ENCODE measurements around the gene APOF.

Gene APOF

DNA sequence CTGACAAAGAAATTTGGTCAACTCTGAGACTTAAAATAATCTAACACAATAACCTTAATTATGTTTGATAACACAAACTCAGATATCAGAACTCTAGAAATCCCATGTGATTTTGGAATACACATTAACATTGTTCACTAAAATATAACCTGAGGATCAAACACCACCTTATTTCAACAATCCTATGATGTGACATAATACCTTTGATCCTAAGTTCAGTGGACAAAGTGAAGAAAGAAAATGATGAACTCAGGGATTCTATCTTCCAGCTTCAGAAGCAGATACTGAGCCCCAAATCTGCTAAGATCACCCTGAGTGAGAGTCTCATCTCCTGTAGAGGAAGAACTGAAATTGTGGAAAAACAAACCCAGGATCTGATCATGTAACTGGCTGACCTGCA, 35.7 kb upstream of the APOF start:
- Histone ChIP-seq H3K4me3 (replicated peaks; ENCODE audit: low read depth, low read length) (no peak overlapping the region), H3K27me3 (replicated peaks; ENCODE audit: control insufficient read depth, insufficient read depth, low read length) (no peaks in the 10 kb centered on the region), H3K36me3 (ENCODE audit: control insufficient read depth, insufficient read depth, low read length) (no peaks in the 10 kb centered on the region)
- TF ChIP-seq CTCF (IDR thresholded peaks at IDR 0.05; ENCODE audit: insufficient read depth, low read length, poor library complexity, severe bottlenecking) = no peak
- no peak for DNase-seq (ENCODE audit: extremely low read depth, insufficient read length)

GRCh38 chr12:56392331-56392730, 29.7 kb upstream of the APOF start:
- H3K27me3 ChIP-seq (replicated peaks; ENCODE audit: control insufficient read depth, insufficient read depth, low read length) = no peaks in the 10 kb centered on the region
- no peak overlapping the region for H3K4me3 ChIP-seq (replicated peaks; ENCODE audit: low read depth, low read length)
- H3K36me3 ChIP-seq (ENCODE audit: control insufficient read depth, insufficient read depth, low read length) = no peaks in the 10 kb centered on the region
- TF ChIP-seq CTCF (IDR thresholded peaks at IDR 0.05; ENCODE audit: insufficient read depth, low read length, poor library complexity, severe bottlenecking) = no peak
- DNase-seq (ENCODE audit: extremely low read depth, insufficient read length) = no peak

DNA sequence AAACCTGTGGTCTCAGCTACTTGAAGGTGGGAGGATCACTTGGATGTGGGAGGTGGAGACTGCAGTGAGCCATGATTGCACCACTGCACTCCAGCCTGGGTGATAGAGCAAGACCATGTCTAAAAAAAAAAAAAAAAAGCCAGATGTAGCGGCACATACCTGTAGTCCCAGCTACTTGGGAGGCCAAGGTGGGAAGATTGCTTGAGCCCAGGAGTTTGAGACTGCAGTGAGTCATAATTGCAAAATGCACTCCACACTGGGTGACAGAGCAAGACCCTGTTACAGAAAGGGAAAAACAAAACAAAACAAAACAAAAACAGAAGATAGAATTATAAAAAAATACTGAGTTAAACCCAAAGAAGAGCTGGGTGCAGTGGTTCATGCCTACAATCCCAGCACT, 29.1 kb upstream of the APOF start:
- Histone ChIP-seq H3K4me3 (replicated peaks; ENCODE audit: low read depth, low read length) (no peak overlapping the region), H3K36me3 (ENCODE audit: control insufficient read depth, insufficient read depth, low read length) (no peaks in the 10 kb centered on the region), H3K27me3 (replicated peaks; ENCODE audit: control insufficient read depth, insufficient read depth, low read length) (no peaks in the 10 kb centered on the region)
- no peak for DNase-seq (ENCODE audit: extremely low read depth, insufficient read length)
- TF ChIP-seq CTCF (IDR thresholded peaks at IDR 0.05; ENCODE audit: insufficient read depth, low read length, poor library complexity, severe bottlenecking) = no peak

- DNase-seq (ENCODE audit: extremely low read depth, insufficient read length) = no peak
- no peak for TF ChIP-seq CTCF (IDR thresholded peaks at IDR 0.05; ENCODE audit: insufficient read depth, low read length, poor library complexity, severe bottlenecking)
- no peaks in the 10 kb centered on the region for H3K27me3 ChIP-seq (replicated peaks; ENCODE audit: control insufficient read depth, insufficient read depth, low read length)
These were observed 26.8 kb upstream of the APOF start for GRCh38 chr12:56389412-56389811.

GRCh38 chr12:56387152-56387736, 24.6 kb upstream of the APOF start:
- no peak for DNase-seq (ENCODE audit: extremely low read depth, insufficient read length)
- no peaks in the 10 kb centered on the region for H3K36me3 ChIP-seq (ENCODE audit: control insufficient read depth, insufficient read depth, low read length)
- no peaks in the 10 kb centered on the region for H3K27me3 ChIP-seq (replicated peaks; ENCODE audit: control insufficient read depth, insufficient read depth, low read length)
- H3K4me3 ChIP-seq (replicated peaks; ENCODE audit: low read depth, low read length) = no peak overlapping the region
- TF ChIP-seq CTCF (IDR thresholded peaks at IDR 0.05; ENCODE audit: insufficient read depth, low read length, poor library complexity, severe bottlenecking) = no peak

More at GRCh38 chr12:56389412-56389811, 26.8 kb upstream of the APOF start:
- Histone ChIP-seq H3K36me3 (ENCODE audit: control insufficient read depth, insufficient read depth, low read length) (no peaks in the 10 kb centered on the region), H3K4me3 (replicated peaks; ENCODE audit: low read depth, low read length) (no peak overlapping the region)

DNA sequence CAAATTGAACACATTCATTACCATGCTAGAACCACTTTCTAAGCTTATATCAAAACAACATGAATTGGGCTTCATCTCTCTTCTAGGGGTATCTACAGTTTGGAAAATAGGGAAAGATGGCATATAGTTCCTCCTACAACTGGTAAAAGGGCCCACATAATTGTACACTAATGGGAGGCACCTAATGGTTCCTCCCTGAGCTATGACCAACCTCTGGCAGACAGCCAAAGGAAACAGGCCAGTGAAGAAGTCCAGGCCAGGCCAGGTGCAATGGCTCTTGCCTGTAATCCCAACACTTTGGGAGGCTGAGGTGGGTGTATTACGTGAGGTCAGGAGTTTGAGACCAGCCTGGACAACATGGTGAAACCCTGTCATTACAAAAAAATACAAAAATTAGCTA, 23.2 kb upstream of the APOF start:
- Histone ChIP-seq H3K36me3 (ENCODE audit: control insufficient read depth, insufficient read depth, low read length) (no peaks in the 10 kb centered on the region), H3K27me3 (replicated peaks; ENCODE audit: control insufficient read depth, insufficient read depth, low read length) (no peaks in the 10 kb centered on the region), H3K4me3 (replicated peaks; ENCODE audit: low read depth, low read length) (no peak overlapping the region)
- DNase-seq (ENCODE audit: extremely low read depth, insufficient read length) = no peak
- no peak for TF ChIP-seq CTCF (IDR thresholded peaks at IDR 0.05; ENCODE audit: insufficient read depth, low read length, poor library complexity, severe bottlenecking)

Data from GM06990 (cell line).